Measurements from ENCODE around the gene VSIG10L2. TPM values are rescaled to one million over a fixed set of nuclear protein-coding genes. Genes with fewer than 3 reads are reported as not detected.
"Not testable (repeated sequence)": the region's sequence is repeated elsewhere in the genome, so short reads cannot be mapped to it uniquely, and the experiment has no call there.

VSIG10L2 gene
- not detected for total RNA-seq

- no peak for DNase-seq
Observed at GRCh38 chr11:125945797-125946520, at the start of gene VSIG10L2. Gene VSIG10L2, plus strand, starts transcription at chr11:125946044. Its CDS starts 12 bp downstream, at chr11:125946056.

DNA sequence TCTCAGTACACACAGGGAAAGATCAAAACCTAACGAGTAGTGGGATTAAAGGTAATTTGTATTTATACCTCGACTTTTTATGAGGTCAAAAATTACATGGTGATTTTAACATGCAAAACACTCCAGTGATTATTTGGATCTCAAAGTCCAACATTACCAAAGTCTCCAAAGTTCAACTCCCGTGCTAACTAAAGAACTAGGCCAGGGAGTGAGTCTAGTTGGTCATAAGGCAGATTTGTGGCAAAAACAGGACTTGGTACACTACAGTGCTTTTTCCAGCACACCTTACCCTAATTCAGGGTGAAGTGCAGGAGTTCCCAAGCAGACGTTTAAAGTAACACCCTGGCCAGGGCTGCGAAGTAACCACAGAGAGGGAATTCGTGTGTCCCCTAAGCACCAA lies 44.0 kb upstream of the VSIG10L2 start:
- DNase-seq: no peak

GRCh38 chr11:125902277-125902926 lies 43.4 kb upstream of the VSIG10L2 start:
- no peak for DNase-seq

GRCh38 chr11:125902927-125903710 lies 42.7 kb upstream of the VSIG10L2 start, which contains the start of gene PUS3:
Gene PUS3, minus strand, starts transcription at chr11:125903206. Its CDS starts 6,922 bp downstream, at chr11:125896284.
- peak; percentile 83 for DNase-seq

GRCh38 chr11:125903711-125904659 lies 41.9 kb upstream of the VSIG10L2 start, which contains the start of gene DDX25:
Gene DDX25, plus strand, starts transcription at chr11:125904508. Its CDS starts 10 bp downstream, at chr11:125904518.
- peak; percentile 12 for DNase-seq

GRCh38 chr11:125904678-125905077 lies 41.2 kb upstream of the VSIG10L2 start:
- DNase-seq: no peak

DNA sequence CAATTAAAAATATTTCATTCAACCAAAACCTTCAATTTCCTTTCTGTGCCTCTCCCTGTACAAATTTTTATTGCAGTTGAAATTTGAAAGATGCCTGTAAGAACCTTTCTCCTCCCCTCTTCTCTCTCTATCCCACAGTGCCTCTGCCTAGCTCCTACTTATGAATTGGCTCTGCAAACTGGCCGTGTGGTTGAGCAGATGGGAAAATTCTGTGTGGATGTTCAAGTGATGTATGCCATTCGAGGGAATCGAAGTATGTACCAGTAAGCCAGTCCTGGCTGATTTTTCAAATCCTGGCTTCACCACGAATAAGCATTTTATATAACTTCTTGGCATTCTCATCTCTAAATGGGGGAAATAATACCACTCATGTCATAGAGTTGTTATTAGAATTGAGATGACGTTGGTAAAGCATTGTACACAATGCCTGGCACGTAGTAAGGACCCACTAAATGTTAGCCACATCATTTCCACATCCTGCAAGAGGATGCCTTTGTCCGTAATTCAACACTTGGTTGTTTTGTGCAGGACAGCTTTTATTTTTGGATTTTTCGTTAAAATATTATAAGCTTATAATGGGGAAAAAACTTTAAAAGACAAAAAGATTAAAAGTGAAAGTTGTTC lies 35.5 kb upstream of the VSIG10L2 start:
- no peak for DNase-seq

GRCh38 chr11:125914601-125915000 lies 31.2 kb upstream of the VSIG10L2 start:
- DNase-seq: not testable (repeated sequence)

- DNase-seq: no peak
Observed at GRCh38 chr11:125916683-125917347, 29.0 kb upstream of the VSIG10L2 start.

DNA sequence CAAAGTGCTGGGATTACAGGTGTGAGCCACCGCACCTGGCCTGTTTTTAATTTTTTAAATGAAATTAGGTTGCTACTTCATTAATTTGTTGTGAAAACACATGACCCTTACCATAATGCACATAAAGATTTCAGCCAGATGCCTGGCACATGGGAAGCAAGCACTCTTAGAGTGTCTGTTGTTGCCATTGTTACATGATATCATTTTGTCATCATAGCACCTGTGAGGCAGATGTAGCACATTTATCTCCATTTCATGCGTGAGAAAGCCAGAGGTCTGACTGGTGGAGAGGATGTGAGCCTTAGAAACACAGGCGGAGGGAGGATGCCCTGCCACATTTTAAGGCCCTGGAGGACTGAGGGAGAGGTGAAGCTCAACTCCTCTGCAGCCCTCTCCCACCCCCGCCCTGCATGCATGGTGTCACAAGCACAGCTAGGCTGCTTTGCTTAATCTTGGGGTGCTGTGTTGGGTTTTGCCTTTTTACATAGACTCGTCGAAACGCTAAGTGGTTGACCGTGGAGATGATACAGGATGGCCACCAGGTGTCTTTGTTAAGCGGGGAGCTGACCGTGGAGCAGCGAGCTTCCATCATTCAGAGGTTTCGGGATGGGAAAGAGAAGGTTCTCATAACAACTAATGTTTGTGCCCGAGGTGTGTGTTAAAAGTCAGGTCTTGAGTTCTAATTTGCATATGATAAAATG lies 27.6 kb upstream of the VSIG10L2 start:
- DNase-seq: no peak

GRCh38 chr11:125921042-125921441 lies 24.8 kb upstream of the VSIG10L2 start:
- no peak for DNase-seq

GRCh38 chr11:125922156-125922555 lies 23.7 kb upstream of the VSIG10L2 start:
- DNase-seq: no peak

DNA sequence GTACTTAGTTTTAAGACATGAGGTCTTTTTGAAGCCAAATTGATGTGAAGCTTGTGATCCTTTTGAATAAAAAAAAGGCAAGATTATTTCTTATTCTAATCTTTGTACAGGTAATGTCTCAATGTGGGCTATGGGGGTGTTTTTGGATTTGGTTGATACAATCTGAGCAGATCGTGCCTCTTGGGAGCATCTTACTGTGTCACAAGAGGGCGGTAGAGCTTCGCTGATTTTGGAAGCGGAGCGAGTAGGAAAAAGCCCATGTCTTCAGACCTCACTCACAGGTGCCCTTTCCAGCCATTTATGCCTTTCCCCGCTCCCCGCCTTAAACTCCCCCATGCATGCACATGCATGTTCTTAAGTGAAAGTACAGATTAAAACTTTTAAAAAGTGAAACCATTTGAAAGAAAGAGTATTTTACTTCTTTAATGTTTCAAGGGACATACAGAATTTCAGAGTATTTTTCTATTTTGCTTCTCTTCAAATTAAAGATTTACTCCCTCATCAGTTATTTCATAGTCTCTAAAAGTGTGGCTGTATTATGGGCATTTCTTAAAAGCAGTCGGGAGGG lies 22.7 kb upstream of the VSIG10L2 start:
- peak; percentile 35 for DNase-seq

DNA sequence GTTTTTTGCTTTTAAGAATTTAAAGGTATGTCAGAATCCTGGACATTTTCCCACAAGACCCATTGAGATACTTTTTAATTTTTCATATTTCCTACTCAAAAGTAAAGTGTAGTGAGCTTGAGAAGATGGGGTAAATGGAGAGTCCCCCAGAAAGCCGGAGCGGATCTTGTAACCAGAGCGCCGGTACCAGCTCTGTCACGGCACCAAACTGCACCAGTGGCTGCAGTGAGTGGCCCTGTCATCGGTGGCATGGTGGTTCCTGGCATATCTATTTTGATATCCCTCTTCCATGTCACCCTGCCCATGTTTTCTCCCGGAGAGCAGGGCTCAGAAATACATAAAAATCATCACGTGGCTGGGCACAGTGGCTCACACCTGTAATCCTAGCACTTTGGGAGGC lies 22.2 kb upstream of the VSIG10L2 start:
- no peak for DNase-seq

GRCh38 chr11:125924384-125925007 lies 21.3 kb upstream of the VSIG10L2 start:
- DNase-seq: no peak

DNA sequence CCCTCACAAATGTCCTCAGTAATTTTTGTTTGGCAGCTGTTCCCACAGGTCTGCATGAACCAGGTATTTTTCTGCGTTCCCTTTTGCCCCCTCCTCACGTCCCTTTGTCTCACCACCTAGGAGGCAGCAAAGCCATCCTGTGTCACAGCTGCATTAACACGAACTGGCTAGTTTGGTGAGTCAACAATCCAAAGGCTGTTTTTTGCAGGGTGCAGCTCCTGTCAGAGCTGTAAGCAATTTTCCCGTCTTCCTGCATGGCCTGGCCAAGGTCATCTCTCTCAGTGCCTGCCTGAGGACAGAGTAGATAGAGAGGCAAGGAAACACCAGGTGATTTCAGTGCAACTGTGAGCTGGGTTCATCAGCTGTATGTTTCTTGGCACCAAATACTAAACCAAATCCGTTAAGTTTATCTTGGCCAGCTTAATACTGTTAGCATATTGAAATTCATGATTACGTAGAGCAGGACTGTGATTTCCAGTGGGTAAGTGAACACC lies 20.6 kb upstream of the VSIG10L2 start:
- DNase-seq: no peak

DNA sequence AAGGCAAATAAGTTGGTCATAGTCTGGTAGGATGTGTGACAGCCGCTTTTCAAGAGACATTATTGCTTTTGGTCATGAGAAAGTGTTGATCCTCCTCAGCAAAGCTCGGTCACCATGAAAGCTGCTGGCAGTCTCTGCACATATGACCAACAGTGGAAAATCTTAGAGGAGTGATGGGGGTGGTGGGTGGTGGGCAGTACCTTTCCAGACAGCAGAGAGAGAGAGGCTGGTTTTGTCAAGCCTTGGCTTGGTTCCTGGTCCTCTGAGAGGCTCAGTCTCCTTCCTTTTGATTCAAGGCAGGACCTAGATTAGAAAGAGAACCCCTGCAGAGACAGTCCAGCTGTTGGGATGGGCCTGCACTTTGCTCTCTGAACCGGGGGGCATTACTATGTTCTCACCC lies 20.0 kb upstream of the VSIG10L2 start:
- DNase-seq: no peak

DNA sequence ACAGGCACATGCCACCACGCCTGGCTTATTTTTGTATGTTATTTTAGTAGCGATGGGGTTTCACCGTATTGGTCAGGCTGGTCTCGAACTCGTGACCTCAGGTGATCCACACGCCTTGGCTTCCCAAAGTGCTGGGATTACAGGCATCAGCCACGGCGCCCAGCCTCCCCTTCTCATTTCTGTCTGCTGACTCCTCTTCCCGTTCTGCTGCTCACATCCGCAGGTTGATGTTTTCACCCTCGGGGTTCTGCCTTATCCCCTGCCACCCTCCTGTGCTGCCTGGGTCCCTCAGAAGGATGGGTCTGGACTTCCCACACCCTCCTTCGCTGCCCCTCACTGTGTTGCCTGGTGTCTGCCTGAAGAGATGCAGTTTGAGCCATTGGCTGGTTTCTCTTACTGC lies 19.2 kb upstream of the VSIG10L2 start:
- no peak for DNase-seq

DNA sequence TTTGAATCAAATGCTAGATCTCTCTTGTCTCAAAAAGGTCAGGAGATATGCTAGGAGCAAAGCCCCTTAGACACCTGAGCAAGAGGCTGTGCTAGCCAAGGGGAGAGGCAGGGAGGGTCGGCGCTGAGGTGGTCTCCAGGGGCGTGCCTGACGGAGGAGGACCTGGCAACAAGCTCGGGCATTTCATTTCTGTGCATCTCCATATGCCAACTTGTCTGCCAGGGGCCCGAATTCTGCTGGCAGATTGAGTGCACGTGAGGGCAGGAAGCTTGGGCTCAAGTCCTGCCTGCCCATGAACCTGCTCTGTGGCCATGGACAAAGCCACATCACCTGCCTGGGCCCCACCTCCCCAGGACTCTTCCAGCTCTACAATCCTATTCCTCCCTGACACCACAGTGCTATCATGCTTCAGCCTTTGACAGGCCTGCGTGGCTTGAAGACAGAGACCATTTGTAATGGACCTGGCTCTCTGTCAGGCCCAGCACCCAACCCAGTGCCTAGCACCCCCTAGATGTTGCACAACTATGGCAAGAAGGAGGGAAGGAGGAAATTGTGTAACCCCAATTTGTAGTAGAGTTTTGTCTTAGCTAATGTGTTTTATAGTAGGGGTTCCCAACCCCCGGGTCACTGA lies 16.3 kb upstream of the VSIG10L2 start:
- DNase-seq: no peak
